Central memory CD8-positive, alpha-beta T cell (primary cell): ENCODE measurements around the gene TRPC4AP.

Source experiments
- ATAC-seq: fragments of 150-1000 bp; cut with Tn5 transposase; replicated peaks from 2 replicates; pipeline ENCODE4 v1.10.0; 2022; ENCODE audit warnings: mild to moderate bottlenecking, moderate FRiP score, moderate number of reproducible peaks; ENCODE audit not compliant: poor library complexity, severe bottlenecking; ENCODE audit errors: extremely low read depth
- DNase-seq, 2 donors: peaks; one replicate each; pipeline ENCODE4 v3.0.0; 2021; ENCODE audit warnings: low spot score in 2 of 2
- H3K27ac Mint-ChIP-seq: one replicate; pipeline ENCODE4 v1.8.0; 2022; ENCODE audit warnings: low read depth, mild to moderate bottlenecking, moderate library complexity, mixed read lengths
- H3K27me3 Mint-ChIP-seq: one replicate; pipeline ENCODE4 v1.8.0; 2022; ENCODE audit warnings: mixed read lengths
- H3K36me3 Mint-ChIP-seq: one replicate; pipeline ENCODE4 v1.8.0; 2022; ENCODE audit warnings: mild to moderate bottlenecking, moderate library complexity, mixed read lengths; ENCODE audit not compliant: insufficient read depth
- H3K4me1 Mint-ChIP-seq: one replicate; pipeline ENCODE4 v1.8.0; 2022; ENCODE audit warnings: mixed read lengths
- H3K4me3 Mint-ChIP-seq: one replicate; pipeline ENCODE4 v1.8.0; 2022; ENCODE audit warnings: mild to moderate bottlenecking, moderate library complexity, mixed read lengths
- H3K9me3 Mint-ChIP-seq: one replicate; pipeline ENCODE4 v1.8.0; 2022; ENCODE audit warnings: mixed read lengths

Gene TRPC4AP

DNA sequence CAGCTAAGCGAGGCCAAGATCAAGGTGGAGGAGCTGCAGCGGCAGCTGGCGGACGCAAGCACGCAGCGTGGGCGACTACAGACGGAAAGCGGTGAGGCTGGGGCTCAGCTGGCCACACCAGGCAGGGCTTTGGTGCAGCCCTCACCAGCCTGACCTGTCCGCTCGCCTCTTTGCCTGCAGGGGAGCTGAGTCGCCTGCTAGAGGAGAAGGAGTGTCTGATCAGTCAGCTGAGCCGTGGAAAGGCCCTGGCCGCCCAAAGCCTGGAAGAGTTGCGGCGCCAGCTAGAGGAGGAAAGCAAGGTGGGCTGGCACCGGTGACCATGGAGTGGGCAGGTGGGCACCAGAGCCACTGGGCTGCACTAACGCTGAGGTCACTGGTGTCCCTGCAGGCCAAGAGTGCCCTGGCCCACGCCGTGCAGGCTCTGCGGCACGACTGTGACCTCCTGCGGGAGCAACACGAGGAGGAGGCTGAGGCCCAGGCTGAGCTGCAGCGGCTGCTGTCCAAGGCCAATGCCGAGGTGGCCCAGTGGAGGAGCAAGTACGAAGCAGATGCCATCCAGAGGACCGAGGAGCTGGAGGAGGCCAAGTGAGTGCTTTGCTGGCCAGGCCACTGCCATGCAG is 94.2 kb downstream of the TRPC4AP start:
- no peaks in the 10 kb centered on the region for H3K9me3 Mint-ChIP-seq
- H3K36me3 Mint-ChIP-seq, result peaks cover 10% of the 10 kb centered on the region
- no peak for ATAC-seq
- H3K4me1 Mint-ChIP-seq, result peaks cover 14% of the 10 kb centered on the region
- H3K27me3 Mint-ChIP-seq, result no peaks in the 10 kb centered on the region
- no peak overlapping the region for H3K4me3 Mint-ChIP-seq
- H3K27ac Mint-ChIP-seq, result peak overlapping the region; percentile 52
- no peak for DNase-seq

GRCh38 chr20:34997774-34998173 is 94.8 kb downstream of the TRPC4AP start:
- DNase-seq (no peak), ATAC-seq (no peak)
- peaks cover 14% of the 10 kb centered on the region for H3K4me1 Mint-ChIP-seq
- peak overlapping the region; percentile 52 for H3K27ac Mint-ChIP-seq
- peak overlapping the region; percentile 14 for H3K4me3 Mint-ChIP-seq
- H3K36me3 Mint-ChIP-seq, result peaks cover 10% of the 10 kb centered on the region
- H3K27me3 Mint-ChIP-seq, result no peaks in the 10 kb centered on the region
- no peaks in the 10 kb centered on the region for H3K9me3 Mint-ChIP-seq

- Mint-ChIP-seq H3K27ac (peak overlapping the region; percentile 52), H3K27me3 (no peaks in the 10 kb centered on the region), H3K4me3 (no peak overlapping the region), H3K4me1 (peaks cover 14% of the 10 kb centered on the region), H3K36me3 (peaks cover 10% of the 10 kb centered on the region), H3K9me3 (no peaks in the 10 kb centered on the region)
- DNase-seq (no peak), ATAC-seq (no peak)
Measured at GRCh38 chr20:34997131-34997561, 95.5 kb downstream of the TRPC4AP start.

DNA sequence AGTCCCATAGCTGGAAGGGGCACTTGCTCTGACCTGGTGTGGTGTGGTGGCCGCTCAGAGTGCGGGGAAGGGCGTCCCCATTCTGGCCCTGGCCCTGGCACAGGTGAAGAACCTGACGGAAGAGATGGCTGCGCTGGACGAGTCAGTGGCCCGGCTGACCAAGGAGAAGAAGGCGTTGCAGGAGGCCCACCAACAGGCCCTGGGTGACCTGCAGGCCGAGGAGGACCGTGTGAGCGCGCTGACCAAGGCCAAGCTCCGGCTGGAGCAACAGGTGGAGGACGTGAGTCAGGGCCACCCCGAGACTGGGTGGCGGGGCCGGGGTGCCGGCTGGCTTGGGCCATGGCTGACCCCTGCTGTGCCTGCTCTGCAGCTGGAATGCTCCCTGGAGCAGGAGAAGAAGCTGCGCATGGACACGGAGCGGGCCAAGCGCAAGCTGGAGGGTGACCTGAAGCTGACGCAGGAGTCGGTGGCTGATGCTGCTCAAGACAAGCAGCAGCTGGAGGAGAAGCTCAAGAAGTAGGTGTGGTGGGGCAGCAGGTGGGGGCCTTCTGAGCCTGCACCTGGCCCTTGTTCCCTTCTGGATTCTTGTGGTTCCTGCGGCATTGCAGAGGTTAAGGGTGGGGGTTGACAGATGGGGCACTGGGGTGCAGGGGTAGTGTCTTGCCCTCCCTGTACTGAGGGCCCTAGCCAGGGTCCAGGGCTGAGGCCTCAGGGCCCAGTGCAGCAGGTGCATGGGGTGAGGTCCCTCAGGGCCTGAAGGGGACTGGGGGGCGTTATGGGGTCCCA is 96.2 kb downstream of the TRPC4AP start:
- H3K4me3 Mint-ChIP-seq, result no peak overlapping the region
- no peaks in the 10 kb centered on the region for H3K27me3 Mint-ChIP-seq
- peak overlapping the region; percentile 52 for H3K27ac Mint-ChIP-seq
- H3K4me1 Mint-ChIP-seq, result peaks cover 14% of the 10 kb centered on the region
- DNase-seq, result no peak
- H3K9me3 Mint-ChIP-seq, result no peaks in the 10 kb centered on the region
- ATAC-seq, result no peak
- H3K36me3 Mint-ChIP-seq, result peaks cover 10% of the 10 kb centered on the region

- DNase-seq (no peak), ATAC-seq (no peak)
- Mint-ChIP-seq H3K4me1 (peaks cover 14% of the 10 kb centered on the region), H3K9me3 (no peaks in the 10 kb centered on the region), H3K36me3 (peaks cover 9% of the 10 kb centered on the region), H3K4me3 (no peak overlapping the region), H3K27me3 (no peaks in the 10 kb centered on the region), H3K27ac (peak overlapping the region; percentile 35)
Measured at GRCh38 chr20:34995696-34996095, 96.9 kb downstream of the TRPC4AP start.

DNA sequence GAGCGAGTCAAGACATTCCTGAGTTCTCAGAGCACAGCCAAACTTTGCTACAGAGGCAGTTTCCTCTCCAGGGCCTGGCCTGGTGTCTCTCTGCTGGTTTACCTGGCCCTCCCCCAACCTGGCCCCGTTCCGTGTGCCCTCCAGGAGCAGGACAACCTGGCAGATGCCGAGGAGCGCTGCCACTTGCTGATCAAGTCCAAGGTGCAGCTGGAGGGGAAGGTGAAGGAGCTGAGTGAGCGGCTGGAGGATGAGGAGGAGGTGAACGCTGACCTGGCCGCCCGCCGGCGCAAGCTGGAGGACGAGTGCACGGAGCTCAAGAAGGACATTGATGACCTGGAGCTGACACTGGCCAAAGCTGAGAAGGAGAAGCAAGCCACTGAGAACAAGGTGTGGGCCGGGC is 97.4 kb downstream of the TRPC4AP start:
- H3K27me3 Mint-ChIP-seq, result no peaks in the 10 kb centered on the region
- H3K27ac Mint-ChIP-seq, result no peak overlapping the region
- ATAC-seq (no peak), DNase-seq (no peak)
- no peaks in the 10 kb centered on the region for H3K9me3 Mint-ChIP-seq
- H3K4me3 Mint-ChIP-seq, result no peak overlapping the region
- H3K36me3 Mint-ChIP-seq, result peaks cover 9% of the 10 kb centered on the region
- H3K4me1 Mint-ChIP-seq, result peaks cover 14% of the 10 kb centered on the region

DNA sequence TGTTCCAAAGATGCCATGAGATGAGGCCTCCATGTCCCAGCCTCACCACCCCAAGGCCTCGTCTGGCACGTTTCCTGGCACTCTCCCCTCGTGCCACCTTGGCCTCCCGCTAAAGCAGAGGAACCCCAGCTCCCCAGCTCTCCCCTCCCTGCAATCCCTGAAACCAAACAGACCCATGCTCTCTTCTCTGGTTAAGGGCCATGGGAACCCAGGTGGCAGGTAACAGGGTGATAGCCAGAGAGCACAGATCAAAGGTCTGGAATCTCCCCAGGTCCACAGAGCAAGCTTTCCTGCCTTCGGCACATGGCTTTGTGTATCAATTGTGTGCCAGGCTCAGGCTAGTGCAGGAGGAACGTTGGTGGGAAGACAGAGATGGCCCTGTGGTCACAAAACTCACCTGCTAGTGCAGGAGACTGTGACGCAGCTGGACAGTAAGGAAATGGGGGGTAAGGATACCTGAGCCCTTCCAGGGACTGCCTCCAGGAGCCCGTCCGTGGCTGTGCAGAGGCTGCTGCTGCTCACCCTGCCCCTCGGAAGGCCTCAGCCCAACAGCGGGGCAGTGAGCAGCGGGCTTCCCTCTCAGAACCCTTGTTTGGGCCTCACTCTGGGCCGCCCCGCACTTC is 98.0 kb downstream of the TRPC4AP start:
- H3K4me3 Mint-ChIP-seq, result no peak overlapping the region
- H3K4me1 Mint-ChIP-seq, result peaks cover 14% of the 10 kb centered on the region
- no peaks in the 10 kb centered on the region for H3K27me3 Mint-ChIP-seq
- ATAC-seq (no peak), DNase-seq (no peak)
- peaks cover 9% of the 10 kb centered on the region for H3K36me3 Mint-ChIP-seq
- no peaks in the 10 kb centered on the region for H3K9me3 Mint-ChIP-seq
- no peak overlapping the region for H3K27ac Mint-ChIP-seq

GRCh38 chr20:34993941-34994508 is 98.6 kb downstream of the TRPC4AP start:
- no peak overlapping the region for H3K4me3 Mint-ChIP-seq
- ATAC-seq (no peak), DNase-seq (no peak)
- no peak overlapping the region for H3K27ac Mint-ChIP-seq
- no peaks in the 10 kb centered on the region for H3K27me3 Mint-ChIP-seq
- H3K9me3 Mint-ChIP-seq, result no peaks in the 10 kb centered on the region
- H3K36me3 Mint-ChIP-seq, result peaks cover 7% of the 10 kb centered on the region
- H3K4me1 Mint-ChIP-seq, result peaks cover 9% of the 10 kb centered on the region

DNA sequence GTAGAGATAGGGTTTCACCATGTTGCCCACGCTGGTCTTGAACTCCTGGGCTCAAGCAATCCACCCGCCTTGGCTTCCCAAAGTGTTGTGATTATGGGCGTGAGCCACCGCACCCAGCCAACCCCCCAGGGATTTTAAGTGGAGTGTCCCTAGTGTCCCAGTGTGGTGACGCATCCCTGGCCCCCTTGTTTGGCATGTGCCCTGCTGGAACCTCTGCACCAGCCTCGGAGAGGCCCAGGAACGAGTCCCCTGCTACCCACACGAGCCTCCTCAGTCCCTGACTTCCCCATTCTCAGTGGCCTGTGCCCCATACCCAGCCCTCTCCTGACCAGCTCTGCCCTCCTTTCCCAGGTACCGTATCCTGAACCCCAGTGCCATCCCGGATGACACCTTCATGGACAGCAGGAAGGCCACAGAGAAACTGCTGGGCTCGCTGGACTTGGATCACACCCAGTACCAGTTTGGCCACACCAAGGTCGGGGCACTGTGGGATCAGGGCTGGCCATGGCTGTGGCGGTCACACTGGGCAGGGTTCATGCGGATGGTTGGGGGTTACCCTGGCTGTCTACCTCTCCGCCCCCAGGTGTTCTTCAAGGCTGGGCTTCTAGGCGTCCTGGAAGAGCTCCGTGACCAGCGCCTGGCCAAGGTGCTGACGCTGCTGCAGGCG is 99.7 kb downstream of the TRPC4AP start:
- Mint-ChIP-seq H3K36me3 (peaks cover 5% of the 10 kb centered on the region), H3K9me3 (no peaks in the 10 kb centered on the region), H3K4me1 (peaks cover 2% of the 10 kb centered on the region), H3K27me3 (no peaks in the 10 kb centered on the region), H3K27ac (no peak overlapping the region), H3K4me3 (no peak overlapping the region)
- ATAC-seq (no peak), DNase-seq (no peak)

DNA sequence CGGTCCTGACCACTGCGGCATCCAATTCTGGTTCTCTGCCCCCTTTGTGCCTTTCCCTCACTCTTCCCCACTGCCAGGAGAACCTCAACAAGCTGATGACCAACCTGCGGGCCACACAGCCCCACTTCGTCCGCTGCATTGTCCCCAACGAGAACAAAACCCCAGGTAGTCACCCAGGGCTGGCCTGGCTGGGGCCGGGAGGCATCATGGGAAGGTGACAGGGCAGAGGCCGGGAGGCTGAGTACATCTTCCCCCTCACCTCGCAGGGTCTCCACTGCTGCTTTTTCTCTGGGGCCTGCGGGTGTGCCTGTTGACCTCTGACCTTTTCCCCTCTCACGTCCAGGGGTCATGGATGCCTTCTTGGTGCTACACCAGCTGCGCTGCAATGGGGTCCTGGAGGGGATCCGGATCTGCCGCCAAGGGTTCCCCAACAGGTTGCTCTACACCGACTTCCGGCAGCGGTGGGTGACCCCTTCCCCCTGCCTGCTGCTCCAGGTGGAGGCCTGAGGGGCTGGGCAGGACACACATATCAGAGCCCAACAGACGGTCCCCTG is 101.9 kb downstream of the TRPC4AP start:
- ATAC-seq (no peak), DNase-seq (no peak)
- Mint-ChIP-seq H3K9me3 (no peaks in the 10 kb centered on the region), H3K4me3 (no peak overlapping the region), H3K27ac (peak overlapping the region; percentile 37), H3K36me3 (peaks cover 5% of the 10 kb centered on the region), H3K4me1 (peaks cover 3% of the 10 kb centered on the region), H3K27me3 (no peaks in the 10 kb centered on the region)

DNA sequence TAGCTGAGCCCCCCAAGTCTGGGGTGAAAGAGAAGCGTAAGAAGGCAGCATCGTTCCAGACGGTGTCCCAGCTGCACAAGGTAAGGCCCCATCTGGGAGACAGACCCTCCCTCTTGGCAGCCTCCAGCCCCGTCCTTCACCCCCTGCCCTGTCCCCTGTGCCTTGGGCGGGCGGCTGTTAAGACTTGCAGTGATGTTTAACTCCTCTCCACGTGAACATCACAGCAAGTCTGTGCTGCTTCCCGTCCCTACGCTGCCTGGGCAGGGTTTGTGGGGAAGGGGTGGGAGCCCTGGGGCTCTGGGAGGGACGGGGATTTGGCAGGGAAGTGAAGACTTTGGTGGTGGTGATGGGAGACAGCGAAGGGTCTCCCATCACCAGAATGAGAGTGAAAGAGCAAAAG is 102.4 kb downstream of the TRPC4AP start:
- Mint-ChIP-seq H3K4me1 (peaks cover 4% of the 10 kb centered on the region), H3K9me3 (no peaks in the 10 kb centered on the region), H3K27ac (no peak overlapping the region), H3K27me3 (no peaks in the 10 kb centered on the region), H3K36me3 (peaks cover 5% of the 10 kb centered on the region), H3K4me3 (no peak overlapping the region)
- DNase-seq, result no peak
- ATAC-seq, result no peak

GRCh38 chr20:34989670-34990069 is 102.9 kb downstream of the TRPC4AP start:
- DNase-seq, result no peak
- Mint-ChIP-seq H3K4me1 (peaks cover 4% of the 10 kb centered on the region), H3K27me3 (no peaks in the 10 kb centered on the region), H3K4me3 (no peak overlapping the region), H3K27ac (no peak overlapping the region), H3K9me3 (no peaks in the 10 kb centered on the region), H3K36me3 (peaks cover 5% of the 10 kb centered on the region)
- no peak for ATAC-seq
